ENCODE data around the gene DGKH.

DGKH gene

GRCh38 chr13:42283574-42283973, 235.1 kb downstream of the DGKH start:
- DNase-seq, result no peak

GRCh38 chr13:42284068-42284467, 235.6 kb downstream of the DGKH start:
- no peak for DNase-seq
